ENCODE measurements around the gene AP3D1. TPM values are rescaled to one million over a fixed set of nuclear protein-coding genes. Genes with fewer than 3 reads are reported as not detected.

The AP3D1 gene
- total and polyA plus RNA-seq, 9 of the 15 experiments (the other 6 are each of a cell fraction or from before 2014, with no cell fraction given) = 1.2 to 86.1 (median 35.9) TPM

GRCh38 chr19:2059422-2060201 is 91.8 kb downstream of the AP3D1 start (continued):
- TF ChIP-seq ETV1 (tag; conservative IDR thresholded peaks at IDR 0.05; ENCODE audit: low read depth) = peak; percentile 76
- peak; percentile 95 for TF ChIP-seq HMGN3 (IDR thresholded peaks at IDR 0.05; ENCODE audit: borderline replicate concordance, extremely low read depth, insufficient read length, low read depth, low read length)
- TF ChIP-seq, protein P1, sequence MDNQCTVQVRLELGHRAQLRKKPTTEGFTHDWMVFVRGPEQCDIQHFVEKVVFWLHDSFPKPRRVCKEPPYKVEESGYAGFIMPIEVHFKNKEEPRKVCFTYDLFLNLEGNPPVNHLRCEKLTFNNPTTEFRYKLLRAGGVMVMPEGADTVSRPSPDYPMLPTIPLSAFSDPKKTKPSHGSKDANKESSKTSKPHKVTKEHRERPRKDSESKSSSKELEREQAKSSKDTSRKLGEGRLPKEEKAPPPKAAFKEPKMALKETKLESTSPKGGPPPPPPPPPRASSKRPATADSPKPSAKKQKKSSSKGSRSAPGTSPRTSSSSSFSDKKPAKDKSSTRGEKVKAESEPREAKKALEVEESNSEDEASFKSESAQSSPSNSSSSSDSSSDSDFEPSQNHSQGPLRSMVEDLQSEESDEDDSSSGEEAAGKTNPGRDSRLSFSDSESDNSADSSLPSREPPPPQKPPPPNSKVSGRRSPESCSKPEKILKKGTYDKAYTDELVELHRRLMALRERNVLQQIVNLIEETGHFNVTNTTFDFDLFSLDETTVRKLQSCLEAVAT (IDR thresholded peaks at IDR 0.05) = no peak
- no peak; the same call in 1 of the 2 replicates for TF ChIP-seq SIN3B (IDR thresholded peaks at IDR 0.05; ENCODE audit: low read depth)
- TF ChIP-seq JUN (IDR thresholded peaks at IDR 0.05; ENCODE audit: borderline replicate concordance, low read depth, low read length) = peak; percentile 94
- peak; percentile 99 for TF ChIP-seq JUN (CRISPR knock-in tag; IDR thresholded peaks at IDR 0.05; ENCODE audit: borderline replicate concordance)
- TF ChIP-seq POLR2B (IDR thresholded peaks at IDR 0.05; ENCODE audit: low read depth, partially characterized antibody) = peak; percentile 74
- TF ChIP-seq, protein P2, sequence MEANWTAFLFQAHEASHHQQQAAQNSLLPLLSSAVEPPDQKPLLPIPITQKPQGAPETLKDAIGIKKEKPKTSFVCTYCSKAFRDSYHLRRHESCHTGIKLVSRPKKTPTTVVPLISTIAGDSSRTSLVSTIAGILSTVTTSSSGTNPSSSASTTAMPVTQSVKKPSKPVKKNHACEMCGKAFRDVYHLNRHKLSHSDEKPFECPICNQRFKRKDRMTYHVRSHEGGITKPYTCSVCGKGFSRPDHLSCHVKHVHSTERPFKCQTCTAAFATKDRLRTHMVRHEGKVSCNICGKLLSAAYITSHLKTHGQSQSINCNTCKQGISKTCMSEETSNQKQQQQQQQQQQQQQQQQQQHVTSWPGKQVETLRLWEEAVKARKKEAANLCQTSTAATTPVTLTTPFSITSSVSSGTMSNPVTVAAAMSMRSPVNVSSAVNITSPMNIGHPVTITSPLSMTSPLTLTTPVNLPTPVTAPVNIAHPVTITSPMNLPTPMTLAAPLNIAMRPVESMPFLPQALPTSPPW (CRISPR knock-in tag; IDR thresholded peaks at IDR 0.05) = peak; percentile 84
- TF ChIP-seq E2F1 (CRISPR knock-in tag; IDR thresholded peaks at IDR 0.05) = no peak
- TF ChIP-seq TFAP4 (CRISPR knock-in tag; IDR thresholded peaks at IDR 0.05; ENCODE audit: borderline replicate concordance) = peak; percentile 93
- 0 out of 2 replicates have a peak, but pooled peaks have one; percentile 36 for TF ChIP-seq TCF7 (IDR thresholded peaks at IDR 0.05; ENCODE audit: borderline replicate concordance)
- TF ChIP-seq JUNB (CRISPR knock-in tag; conservative IDR thresholded peaks at IDR 0.05) = no peak; the same call in 1 of the 2 replicates
- peak; percentile 62; the same call in 1 of the 2 replicates for TF ChIP-seq PHF21A (IDR thresholded peaks at IDR 0.05; ENCODE audit: borderline replicate concordance, low read depth)
- TF ChIP-seq GTF2A2 (tag; IDR thresholded peaks at IDR 0.05) = 0 out of 2 replicates have a peak, but pooled peaks have one; percentile 70
- TF ChIP-seq GTF2B (IDR thresholded peaks at IDR 0.05; ENCODE audit: extremely low read depth, insufficient read length) = no peak
